ENCODE results near the gene CATSPERD.

Gene CATSPERD

GRCh38 chr19:5693195-5694166 lies 27.0 kb upstream of the CATSPERD start:
- Histone ChIP-seq H3K4me1 (peaks cover 0 to 36% (median 13%) of the 10 kb centered on the region in 4 donors), H3K27me3 (no peaks in the 10 kb centered on the region), H3K9me3 (no peaks in the 10 kb centered on the region), H3K36me3 (peaks cover 41 to 73% (median 70%) of the 10 kb centered on the region in 3 donors), H3K4me3 (no peak overlapping the region), H3K27ac (no peak overlapping the region)
- DNase-seq, result no peak
- intact Hi-C loops (cut with DNase I; ENCODE audit: low total_unique reads), result loop anchor here (10.0 kb wide), 1 partner anchor 69 kb away; the partner anchor contains the start of genes SAFB and SAFB2
- TF ChIP-seq CTCF (IDR thresholded peaks at IDR 0.05), result no peak

- Histone ChIP-seq H3K4me1 (peaks cover 0 to 36% (median 13%) of the 10 kb centered on the region in 4 donors), H3K9me3 (no peaks in the 10 kb centered on the region), H3K4me3 (no peak overlapping the region), H3K27ac (no peak overlapping the region), H3K27me3 (no peaks in the 10 kb centered on the region), H3K36me3 (peaks cover 50 to 82% (median 79%) of the 10 kb centered on the region in 3 donors)
- no peak for DNase-seq
- intact Hi-C loops (cut with DNase I; ENCODE audit: low total_unique reads), result loop anchor here (10.0 kb wide), 1 partner anchor 70 kb away; the partner anchor contains the start of genes SAFB and SAFB2
- TF ChIP-seq CTCF (IDR thresholded peaks at IDR 0.05), result no peak
Measured at GRCh38 chr19:5694167-5694955, 26.1 kb upstream of the CATSPERD start.

- intact Hi-C loops (cut with DNase I; ENCODE audit: low total_unique reads), result loop anchor here (10.0 kb wide), 1 partner anchor 70 kb away; the partner anchor contains the start of genes SAFB and SAFB2
Measured at GRCh38 chr19:5694956-5695648, 25.3 kb upstream of the CATSPERD start.

GRCh38 chr19:5695649-5696195 lies 24.7 kb upstream of the CATSPERD start:
- Histone ChIP-seq H3K27ac (no peak overlapping the region), H3K9me3 (no peaks in the 10 kb centered on the region), H3K4me1 (peaks cover 0 to 29% (median 9%) of the 10 kb centered on the region in 4 donors), H3K27me3 (no peaks in the 10 kb centered on the region), H3K36me3 (peaks cover 61 to 96% (median 92%) of the 10 kb centered on the region in 3 donors), H3K4me3 (no peak overlapping the region)
- TF ChIP-seq CTCF (IDR thresholded peaks at IDR 0.05), result no peak
- DNase-seq, result no peak
- intact Hi-C loops (cut with DNase I; ENCODE audit: low total_unique reads), result loop anchor here (10.0 kb wide), 1 partner anchor 71 kb away; the partner anchor contains the start of genes SAFB and SAFB2

More at GRCh38 chr19:5694956-5695648, 25.3 kb upstream of the CATSPERD start:
- H3K36me3 ChIP-seq, result peaks cover 55 to 89% (median 86%) of the 10 kb centered on the region in 3 donors
- no peaks in the 10 kb centered on the region for H3K9me3 ChIP-seq
- no peaks in the 10 kb centered on the region for H3K27me3 ChIP-seq
- peaks cover 0 to 31% (median 10%) of the 10 kb centered on the region in 4 donors for H3K4me1 ChIP-seq
- TF ChIP-seq CTCF (IDR thresholded peaks at IDR 0.05), result no peak
- no peak overlapping the region for H3K27ac ChIP-seq
- no peak overlapping the region for H3K4me3 ChIP-seq
- no peak for DNase-seq

All from tibial artery (tissue), 4 donors.